ENCODE results near the gene TMPRSS11F. TPM values are rescaled to one million over a fixed set of nuclear protein-coding genes. Genes with fewer than 3 reads are reported as not detected.

Gene TMPRSS11F
- total RNA-seq, 4 donors from 2014 or later = 0.52 TPM; not detected in 3

DNA sequence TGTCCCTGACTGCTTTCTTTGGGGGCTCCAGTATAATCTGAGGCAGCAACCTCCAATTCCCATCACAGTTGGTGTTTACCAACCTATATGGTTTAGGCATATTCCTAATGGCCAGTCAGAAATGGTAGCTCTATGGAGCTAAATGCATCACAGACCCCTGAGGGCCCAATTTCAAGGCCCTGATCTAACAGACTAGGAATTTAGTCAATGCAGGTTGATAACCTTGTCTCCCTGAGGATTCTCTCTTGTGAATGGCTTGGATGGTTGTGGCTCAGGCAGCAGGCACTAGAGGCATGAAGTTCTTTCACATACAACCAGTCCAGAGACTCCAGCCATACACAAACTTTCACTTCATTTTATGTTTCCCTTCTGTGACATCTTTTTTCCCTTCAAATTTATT, 59.4 kb downstream of the TMPRSS11F start:
- H3K9me3 ChIP-seq = no peaks in the 10 kb centered on the region
- no peaks in the 10 kb centered on the region for H3K27me3 ChIP-seq
- no peak overlapping the region for H3K27ac ChIP-seq
- no peak for ATAC-seq
- TF ChIP-seq, protein P1, sequence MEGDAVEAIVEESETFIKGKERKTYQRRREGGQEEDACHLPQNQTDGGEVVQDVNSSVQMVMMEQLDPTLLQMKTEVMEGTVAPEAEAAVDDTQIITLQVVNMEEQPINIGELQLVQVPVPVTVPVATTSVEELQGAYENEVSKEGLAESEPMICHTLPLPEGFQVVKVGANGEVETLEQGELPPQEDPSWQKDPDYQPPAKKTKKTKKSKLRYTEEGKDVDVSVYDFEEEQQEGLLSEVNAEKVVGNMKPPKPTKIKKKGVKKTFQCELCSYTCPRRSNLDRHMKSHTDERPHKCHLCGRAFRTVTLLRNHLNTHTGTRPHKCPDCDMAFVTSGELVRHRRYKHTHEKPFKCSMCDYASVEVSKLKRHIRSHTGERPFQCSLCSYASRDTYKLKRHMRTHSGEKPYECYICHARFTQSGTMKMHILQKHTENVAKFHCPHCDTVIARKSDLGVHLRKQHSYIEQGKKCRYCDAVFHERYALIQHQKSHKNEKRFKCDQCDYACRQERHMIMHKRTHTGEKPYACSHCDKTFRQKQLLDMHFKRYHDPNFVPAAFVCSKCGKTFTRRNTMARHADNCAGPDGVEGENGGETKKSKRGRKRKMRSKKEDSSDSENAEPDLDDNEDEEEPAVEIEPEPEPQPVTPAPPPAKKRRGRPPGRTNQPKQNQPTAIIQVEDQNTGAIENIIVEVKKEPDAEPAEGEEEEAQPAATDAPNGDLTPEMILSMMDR (IDR thresholded peaks at IDR 0.05) = no peak
- TF ChIP-seq EP300 (IDR thresholded peaks at IDR 0.05) = no peak
- TF ChIP-seq POLR2A (IDR thresholded peaks at IDR 0.05) = no peak
- TF ChIP-seq POLR2AphosphoS5 (IDR thresholded peaks at IDR 0.05) = no peak
- H3K4me1 ChIP-seq = no peaks in the 10 kb centered on the region
- no peaks in the 10 kb centered on the region for H3K36me3 ChIP-seq
- H3K4me3 ChIP-seq = no peak overlapping the region

DNA sequence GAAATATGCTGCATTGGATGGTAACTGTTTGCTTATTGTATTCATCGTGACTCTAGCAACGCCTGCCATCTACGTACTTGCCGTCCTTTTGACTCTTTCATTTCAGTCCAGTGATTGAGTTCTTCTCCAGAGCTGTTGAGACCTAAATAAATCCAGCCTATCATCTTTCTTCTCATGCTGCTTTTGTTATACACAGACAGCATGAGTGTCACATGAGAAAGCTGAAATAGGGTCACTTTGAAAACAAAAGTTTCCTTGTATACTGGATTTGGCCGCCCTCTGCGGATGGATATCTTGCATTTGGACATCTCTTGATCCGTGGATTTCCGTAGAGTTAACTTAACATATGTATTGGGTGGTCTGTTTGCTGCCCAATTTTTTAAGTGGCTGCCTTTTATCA, 67.2 kb downstream of the TMPRSS11F start:
- Histone ChIP-seq H3K27me3 (no peaks in the 10 kb centered on the region), H3K4me1 (no peaks in the 10 kb centered on the region), H3K9me3 (no peaks in the 10 kb centered on the region), H3K36me3 (no peaks in the 10 kb centered on the region), H3K4me3 (no peak overlapping the region), H3K27ac (no peak overlapping the region)
- WGBS, 2 donors (ENCODE audit: low coverage in 1 of 2) = 65 to 86% methylated on average over 4 to 8 of the region's 8 CpGs
- no peak for ATAC-seq
- TF ChIP-seq POLR2AphosphoS5 (IDR thresholded peaks at IDR 0.05) = no peak
- no peak for TF ChIP-seq POLR2A (IDR thresholded peaks at IDR 0.05)

- Histone ChIP-seq H3K9me3 (no peaks in the 10 kb centered on the region), H3K4me3 (no peak overlapping the region), H3K27me3 (no peaks in the 10 kb centered on the region), H3K36me3 (no peaks in the 10 kb centered on the region), H3K4me1 (no peaks in the 10 kb centered on the region), H3K27ac (no peak overlapping the region)
- no peak for ATAC-seq
- no peak for TF ChIP-seq EP300 (IDR thresholded peaks at IDR 0.05)
- TF ChIP-seq, protein P1 (IDR thresholded peaks at IDR 0.05) = no peak
- no peak for TF ChIP-seq POLR2A (IDR thresholded peaks at IDR 0.05)
- TF ChIP-seq POLR2AphosphoS5 (IDR thresholded peaks at IDR 0.05) = no peak
- WGBS, 2 donors (ENCODE audit: low coverage in 1 of 2) = 95 to 97% methylated on average over 5 to 19 of the region's 28 CpGs
Observed at GRCh38 chr4:68038272-68038671, 91.4 kb downstream of the TMPRSS11F start.

- no peak for TF ChIP-seq POLR2A (IDR thresholded peaks at IDR 0.05)
- TF ChIP-seq POLR2AphosphoS5 (IDR thresholded peaks at IDR 0.05) = no peak
- TF ChIP-seq EP300 (IDR thresholded peaks at IDR 0.05) = no peak
- TF ChIP-seq, protein P1 (IDR thresholded peaks at IDR 0.05) = no peak
- Histone ChIP-seq H3K27me3 (no peaks in the 10 kb centered on the region), H3K36me3 (no peaks in the 10 kb centered on the region), H3K9me3 (no peaks in the 10 kb centered on the region), H3K4me3 (no peak overlapping the region), H3K4me1 (no peaks in the 10 kb centered on the region), H3K27ac (no peak overlapping the region)
- no peak for ATAC-seq
- WGBS, 2 donors (ENCODE audit: low coverage in 1 of 2) = 54 to 63% methylated on average over 2 of the region's 2 CpGs
Observed at GRCh38 chr4:68021185-68021584, 108.5 kb downstream of the TMPRSS11F start.

GRCh38 chr4:68011684-68012083, 118.0 kb downstream of the TMPRSS11F start:
- no peak for ATAC-seq
- H3K36me3 ChIP-seq = no peaks in the 10 kb centered on the region
- no peak overlapping the region for H3K4me3 ChIP-seq
- no peaks in the 10 kb centered on the region for H3K27me3 ChIP-seq
- H3K9me3 ChIP-seq = no peaks in the 10 kb centered on the region
- no peak overlapping the region for H3K27ac ChIP-seq
- TF ChIP-seq POLR2A (IDR thresholded peaks at IDR 0.05) = no peak
- TF ChIP-seq, protein P1 (IDR thresholded peaks at IDR 0.05) = no peak
- TF ChIP-seq POLR2AphosphoS5 (IDR thresholded peaks at IDR 0.05) = no peak
- no peak for TF ChIP-seq EP300 (IDR thresholded peaks at IDR 0.05)
- no peaks in the 10 kb centered on the region for H3K4me1 ChIP-seq

Small RNA genes lying within 50 kb of the gene (small RNA-seq; reads per million reads assigned to genes)
- gene RNU6-95P = 0 reads per million in 4 donors

Other genes starting within 250 kb of the TMPRSS11F start
- 10 to 100 TPM in 1 of 4 donors, 1 to 10 TPM in 1, under 1 TPM in 2; 0.27 to 17.6 (median 1.2) TPM for gene TMPRSS11D, start 245.9 kb downstream of the TMPRSS11F start, total RNA-seq
- gene TMPRSS11A, start 166.4 kb downstream of the TMPRSS11F start, total RNA-seq = 1 to 10 TPM in 1 of 4 donors, under 1 TPM in 2, not detected in 1; 0.13 to 8.5 (median 0.78) TPM
- 1 to 10 TPM in 2 of 4 donors, under 1 TPM in 1, not detected in 1; 0.40 to 3.2 (median 1.6) TPM for gene TMPRSS11B, start 115.8 kb upstream of the TMPRSS11F start, total RNA-seq
- gene YTHDC1, start 220.2 kb upstream of the TMPRSS11F start, total RNA-seq = 100 to 1,000 TPM in 1 of 4 donors, 10 to 100 TPM in 3; 67.9 to 497 (median 78.3) TPM

All from gastroesophageal sphincter (tissue), 4 donors.